Colon (tissue), 2 donors: ENCODE data around the gene LPP.

ENCODE experiments used
- FAIRE-seq: peaks from 2 replicates; lab custom pipeline; 2012; peaks lifted over from hg19 to GRCh38; lab: Jason Lieb, UNC
- donor health status: control.
- donor health status: control.

LPP gene

DNA sequence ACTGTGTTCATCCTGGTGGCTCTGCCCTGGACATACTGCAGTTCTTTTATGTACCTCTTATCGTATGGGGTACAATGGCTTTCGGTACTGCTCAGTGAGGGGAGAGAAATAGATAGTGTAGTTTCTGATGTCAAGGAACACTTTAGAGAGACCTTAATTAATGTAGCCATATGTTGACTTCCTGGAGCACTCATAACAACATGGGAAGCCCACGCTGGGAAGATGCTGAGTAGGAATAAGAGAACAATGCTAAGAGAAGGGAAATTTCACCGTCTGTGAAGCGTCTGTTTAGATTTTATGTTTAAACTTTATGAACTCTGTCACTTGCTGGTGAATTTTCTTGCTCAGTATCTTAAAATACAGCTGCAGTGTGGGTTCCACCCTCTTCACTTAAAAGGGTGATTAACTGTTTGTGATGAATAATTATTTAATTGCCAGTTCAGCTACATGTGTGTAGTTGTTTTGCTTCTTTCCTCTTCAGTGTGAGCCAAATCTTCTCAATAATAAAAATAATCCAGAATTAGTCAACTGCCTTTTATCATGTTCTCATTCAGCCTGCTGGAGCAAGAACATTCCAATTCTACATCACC, 644.7 kb downstream of the LPP start:
- no peak for FAIRE-seq

GRCh38 chr3:188801393-188801792, 647.4 kb downstream of the LPP start:
- FAIRE-seq: no peak

GRCh38 chr3:188802645-188803044, 648.7 kb downstream of the LPP start:
- no peak for FAIRE-seq

- FAIRE-seq: no peak
Observed at GRCh38 chr3:188807006-188807405, 653.0 kb downstream of the LPP start.

GRCh38 chr3:188812198-188812597, 658.2 kb downstream of the LPP start:
- no peak for FAIRE-seq

GRCh38 chr3:188814581-188814980, 660.6 kb downstream of the LPP start:
- FAIRE-seq: no peak

- no peak for FAIRE-seq
Observed at GRCh38 chr3:188817103-188817934, 663.4 kb downstream of the LPP start.

GRCh38 chr3:188817935-188818269, 663.9 kb downstream of the LPP start:
- FAIRE-seq: no peak

DNA sequence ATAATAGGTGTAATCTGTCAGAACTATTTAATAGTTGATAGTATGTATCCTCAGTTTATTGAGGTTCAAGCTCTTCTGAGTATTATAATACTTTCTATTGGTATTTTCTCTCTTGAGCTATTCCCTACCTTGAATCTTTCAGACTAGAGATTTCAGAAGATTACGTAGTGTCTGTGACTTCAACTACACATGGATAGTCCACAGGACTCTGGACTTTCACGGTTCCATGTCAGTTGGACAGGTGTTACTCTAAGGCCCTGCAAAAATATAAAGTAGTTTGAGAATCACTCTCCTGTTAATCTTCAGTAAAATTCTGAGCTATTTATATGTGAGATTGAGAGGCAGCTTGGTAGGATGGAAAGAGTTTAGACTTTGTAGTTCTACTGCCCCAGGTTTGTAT, 664.3 kb downstream of the LPP start:
- FAIRE-seq: no peak

GRCh38 chr3:188819939-188820338, 666.0 kb downstream of the LPP start:
- no peak for FAIRE-seq

- FAIRE-seq: no peak
Observed at GRCh38 chr3:188822004-188822403, 668.0 kb downstream of the LPP start.

DNA sequence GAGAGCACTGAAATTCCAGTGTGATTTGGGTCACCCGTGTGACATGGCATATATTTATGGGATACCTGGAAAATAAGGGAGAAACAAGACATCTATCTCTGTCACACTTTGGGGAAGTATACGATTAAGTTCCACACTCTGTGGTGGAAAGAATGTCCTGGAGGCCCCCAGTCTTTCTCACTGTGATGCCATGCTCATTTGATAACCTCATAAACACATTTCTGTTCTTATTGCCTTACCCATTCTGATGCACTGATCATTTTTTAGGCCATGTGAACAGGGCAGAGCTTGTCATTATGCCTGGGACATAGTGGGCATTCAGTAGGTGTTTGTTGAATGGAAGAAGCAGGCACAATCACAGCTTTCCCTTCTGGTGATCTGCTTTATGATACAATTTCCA, 668.5 kb downstream of the LPP start:
- FAIRE-seq: no peak

DNA sequence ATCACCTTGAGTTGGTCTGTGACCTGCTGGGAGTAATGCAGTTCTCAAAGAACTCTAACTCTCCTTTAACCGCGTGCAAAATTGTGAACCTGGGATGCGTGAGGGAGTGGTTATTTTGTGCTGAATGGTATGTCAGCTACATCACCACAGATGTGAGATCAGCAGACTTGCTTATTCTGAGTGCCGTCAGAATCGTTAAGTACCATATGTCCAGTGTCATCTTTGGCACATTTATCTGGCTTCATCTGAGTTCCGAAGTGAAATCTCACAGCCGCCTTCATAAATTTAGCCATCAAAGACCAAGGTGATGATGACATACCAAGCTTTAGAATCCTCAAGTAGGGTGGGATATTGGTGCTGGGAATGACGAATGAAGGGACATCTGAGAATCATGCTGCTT, 670.6 kb downstream of the LPP start:
- no peak for FAIRE-seq

GRCh38 chr3:188825901-188826300, 671.9 kb downstream of the LPP start:
- no peak for FAIRE-seq

DNA sequence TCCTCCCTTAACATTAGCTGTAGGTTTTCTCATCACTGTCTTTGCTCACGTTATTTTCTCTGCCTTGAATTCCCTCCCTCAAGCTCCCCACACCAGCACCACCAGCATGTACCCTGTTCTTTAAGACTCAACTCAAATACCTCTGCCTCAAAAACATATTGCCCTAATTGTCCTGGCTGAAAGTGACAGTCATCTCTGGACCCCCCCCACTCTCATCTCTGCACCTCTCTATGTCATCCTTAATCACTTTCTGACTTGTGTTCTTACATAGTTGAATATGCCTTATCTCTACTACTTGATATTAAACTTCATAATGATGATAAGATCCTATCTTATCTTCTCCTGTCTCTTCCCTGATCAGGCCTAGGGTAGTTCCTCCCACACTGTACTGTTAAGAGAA, 672.6 kb downstream of the LPP start:
- FAIRE-seq: no peak

GRCh38 chr3:188827103-188827502, 673.1 kb downstream of the LPP start:
- no peak for FAIRE-seq

DNA sequence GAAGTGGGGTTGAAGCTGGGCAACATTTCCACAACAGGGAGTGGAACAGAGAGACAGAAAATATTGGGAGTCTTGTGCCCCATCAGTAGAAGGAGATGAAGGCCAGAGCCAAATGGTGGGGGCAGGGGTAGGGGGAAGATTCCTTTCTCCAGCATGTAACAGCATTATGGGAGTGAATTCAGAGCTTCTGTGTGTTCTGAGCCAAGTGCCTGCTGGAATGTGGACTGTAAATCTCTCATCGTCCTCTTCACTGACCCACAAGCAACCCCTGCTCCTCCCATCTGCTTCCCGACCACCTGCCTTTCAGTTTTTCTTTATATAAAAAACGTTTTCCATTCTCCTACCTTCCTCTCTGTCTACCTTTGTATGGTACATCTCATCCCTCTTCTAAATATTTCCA, 673.6 kb downstream of the LPP start:
- FAIRE-seq: no peak

GRCh38 chr3:188829130-188829529, 675.2 kb downstream of the LPP start:
- no peak for FAIRE-seq

- no peak for FAIRE-seq
Observed at GRCh38 chr3:188829576-188829975, 675.6 kb downstream of the LPP start.

DNA sequence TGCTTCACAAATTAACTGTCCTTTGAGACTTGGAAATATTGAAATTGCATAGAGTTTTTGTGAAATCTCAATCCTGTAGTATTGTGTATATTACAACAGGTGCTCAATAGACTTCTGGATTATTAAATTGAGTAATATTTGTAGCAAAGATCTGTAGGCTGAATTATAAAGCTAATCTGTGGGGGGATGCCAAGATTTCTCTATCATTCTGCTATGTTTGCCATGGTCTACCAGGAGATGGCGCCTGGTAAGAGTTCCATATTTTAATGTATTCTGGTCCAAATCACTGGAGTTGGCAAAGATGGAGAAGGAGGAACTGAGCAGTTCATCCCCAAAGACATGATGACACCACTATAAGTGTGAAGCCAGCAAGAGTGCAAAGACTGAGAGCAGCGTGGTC, 676.9 kb downstream of the LPP start:
- FAIRE-seq: no peak

GRCh38 chr3:188832146-188832545, 678.2 kb downstream of the LPP start:
- no peak for FAIRE-seq

DNA sequence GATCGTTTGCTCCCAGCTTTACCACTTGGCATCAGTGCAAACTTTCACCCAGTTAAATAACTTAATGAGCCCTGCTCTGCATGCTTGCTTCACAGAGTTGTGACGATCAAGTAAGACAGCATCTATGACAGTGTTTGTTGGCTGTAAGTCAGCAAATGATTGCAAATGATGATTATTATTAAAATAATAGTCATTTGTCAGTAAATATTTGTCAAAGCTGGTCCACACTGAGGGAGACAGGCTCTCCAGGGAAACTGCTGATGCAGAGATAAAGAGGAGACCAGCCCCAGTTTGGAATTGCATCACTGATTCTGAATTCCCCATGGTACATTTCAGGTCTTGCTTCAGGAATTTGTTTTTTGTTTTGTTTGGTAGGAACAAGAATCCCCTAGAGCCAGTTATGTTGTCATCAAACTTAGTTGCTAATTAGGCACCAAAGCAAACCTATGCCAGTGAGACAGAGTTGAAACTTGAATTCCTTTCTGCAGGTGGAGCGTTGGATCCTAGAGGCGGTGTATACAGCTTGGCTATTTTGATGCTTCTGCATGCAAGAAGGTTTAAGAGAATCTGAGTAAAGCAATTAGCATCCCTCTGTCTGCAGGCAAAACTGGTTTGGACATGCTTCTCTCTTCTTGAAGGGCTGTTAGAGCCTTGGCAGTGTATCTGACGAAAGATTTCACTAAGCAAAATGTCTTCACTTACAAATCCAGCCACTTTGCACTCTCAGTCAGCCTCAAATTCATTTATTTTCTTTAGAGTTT, 679.2 kb downstream of the LPP start:
- no peak for FAIRE-seq

DNA sequence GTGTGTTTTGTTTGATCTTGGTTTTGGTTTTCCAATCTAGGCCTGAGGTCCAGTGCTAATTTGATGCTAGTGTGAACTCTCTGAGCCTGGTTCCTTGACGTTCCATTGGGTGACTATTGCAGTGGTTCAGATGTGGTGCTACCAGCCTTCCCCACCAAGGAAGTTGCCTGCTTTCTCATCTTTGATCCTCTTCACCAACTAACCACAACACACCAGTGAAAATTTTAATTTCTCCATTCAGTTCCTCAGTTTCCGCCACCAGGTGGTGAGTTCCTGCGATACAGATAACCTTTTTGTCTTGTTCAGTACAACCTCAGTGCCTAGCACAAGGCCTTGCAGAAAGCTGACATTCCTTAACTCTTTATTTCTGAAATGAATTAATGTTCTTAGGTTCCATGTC, 680.4 kb downstream of the LPP start:
- no peak for FAIRE-seq
